Putamen (tissue), 1 donor: Measurements from ENCODE around the gene TMEM80.
"Not testable (repeated sequence)": the region's sequence is repeated elsewhere in the genome, so short reads cannot be mapped to it uniquely, and the experiment has no call there.

Source experiments
- DNase-seq: peaks from one replicate; pipeline ENCODE4 v3.0.0-alpha.2; 2016; ENCODE audit warnings: low spot score

The TMEM80 gene

GRCh38 chr11:695538-696248, at the start of gene TMEM80:
Gene TMEM80, plus strand, starts transcription at chr11:695816. Its CDS starts 12 bp downstream, at chr11:695828.
- peak; percentile 98 for DNase-seq

GRCh38 chr11:646214-646613, 49.4 kb upstream of the TMEM80 start:
- DNase-seq = no peak

- not testable (repeated sequence) for DNase-seq
These were observed 47.9 kb upstream of the TMEM80 start for GRCh38 chr11:647672-648158.

- no peak for DNase-seq
These were observed 45.1 kb upstream of the TMEM80 start for GRCh38 chr11:650482-650881.

GRCh38 chr11:653136-653535, 42.5 kb upstream of the TMEM80 start:
- DNase-seq = not testable (repeated sequence)

GRCh38 chr11:653837-654236, 41.8 kb upstream of the TMEM80 start:
- DNase-seq = no peak

GRCh38 chr11:654444-654843, 41.2 kb upstream of the TMEM80 start:
- DNase-seq = not testable (repeated sequence)

- no peak for DNase-seq
These were observed 40.4 kb upstream of the TMEM80 start for GRCh38 chr11:655036-655726.

GRCh38 chr11:656426-656825, 39.2 kb upstream of the TMEM80 start:
- DNase-seq = no peak

- no peak for DNase-seq
These were observed 38.8 kb upstream of the TMEM80 start for GRCh38 chr11:656866-657265.

GRCh38 chr11:657691-658126, 37.9 kb upstream of the TMEM80 start:
- no peak for DNase-seq

GRCh38 chr11:659532-660085, 36.0 kb upstream of the TMEM80 start:
- DNase-seq = no peak

- DNase-seq = no peak
These were observed 35.3 kb upstream of the TMEM80 start for GRCh38 chr11:660281-660680.

- no peak for DNase-seq
These were observed 34.8 kb upstream of the TMEM80 start for GRCh38 chr11:660681-661444.

GRCh38 chr11:662689-663274, 32.8 kb upstream of the TMEM80 start:
- DNase-seq = peak; percentile 42

GRCh38 chr11:665062-665703, 30.4 kb upstream of the TMEM80 start:
- DNase-seq = no peak

GRCh38 chr11:665704-666281, 29.8 kb upstream of the TMEM80 start:
- DNase-seq = no peak

GRCh38 chr11:673866-674265, 21.8 kb upstream of the TMEM80 start:
- DNase-seq = no peak

GRCh38 chr11:674406-674805, 21.2 kb upstream of the TMEM80 start:
- DNase-seq = no peak

GRCh38 chr11:678297-678696, 17.3 kb upstream of the TMEM80 start:
- DNase-seq = no peak
